Gastroesophageal sphincter (tissue), 4 donors: ENCODE measurements around the gene RIPPLY1. TPM values are rescaled to one million over a fixed set of nuclear protein-coding genes. Genes with fewer than 3 reads are reported as not detected.

Experiments
- ATAC-seq: fragments of 150-250 bp; one replicate; pipeline ENCODE4 v1.9.1; 2016; ENCODE audit warnings: mild to moderate bottlenecking, moderate library complexity
- H3K27ac ChIP-seq, 4 donors: fragments of 200-600 bp; sonication (generic) in 3 of 4; 1 replicate in 3 of 4; 2 replicates in 1 of 4; pipeline ENCODE4 v1.5.1; 2016 to 2019
- H3K27me3 ChIP-seq: fragments of 200-600 bp; sonication (generic); one replicate; pipeline ENCODE4 v1.5.1; 2019
- H3K36me3 ChIP-seq, 2 donors: fragments of 200-600 bp; sonication (generic); one replicate each; pipeline ENCODE4 v1.5.1; 2019; ENCODE audit warnings: control low read depth in 1 of 2
- H3K4me1 ChIP-seq, 3 donors: fragments of 200-600 bp; sonication (generic); 1 replicate in 2 of 3; 2 replicates in 1 of 3; pipeline ENCODE4 v1.5.1; 2016 to 2019; ENCODE audit warnings: control low read depth in 2 of 3
- H3K4me3 ChIP-seq, 2 donors: fragments of 200-600 bp; sonication (generic); one replicate each; pipeline ENCODE4 v1.5.1; 2019; ENCODE audit warnings: mild to moderate bottlenecking in 1 of 2, moderate library complexity in 1 of 2
- H3K9me3 ChIP-seq, 3 donors: fragments of 200-600 bp; sonication (generic); one replicate each; pipeline ENCODE4 v1.5.1; 2017 to 2019; ENCODE audit warnings: control low read depth in 2 of 3
- EP300 ChIP-seq: sonication (generic); formaldehyde crosslinking; IDR thresholded peaks from one replicate; pipeline ENCODE4 v1.6.1; 2017; ENCODE audit warnings: antibody characterized with exemption, mild to moderate bottlenecking
- POLR2A ChIP-seq, 2 donors: fragments of 450-650 bp; IDR thresholded peaks; one replicate each; pipeline ENCODE4 v1.6.1; 2017; ENCODE audit warnings: antibody characterized with exemption in 2 of 2, mild to moderate bottlenecking in 2 of 2, moderate library complexity in 1 of 2
- POLR2AphosphoS5 ChIP-seq: sonication (generic); formaldehyde crosslinking; IDR thresholded peaks from one replicate; pipeline ENCODE4 v1.6.1; 2017; ENCODE audit warnings: antibody characterized with exemption
- WGBS, 2 donors: methylation state at CpG; one replicate each; pipeline ENCODE4 v1.1.5; 2018; ENCODE audit warnings: low coverage in 1 of 2; 5-methylcytosine and 5-hydroxymethylcytosine counted together
- total RNA-seq, 4 donors: library from RNA; depleted of rRNA; stranded (reverse); fragments of >200 nt; gene quantifications; one replicate each; pipeline ENCODE4 v1.1.0, GENCODE V29; 2016
- TF ChIP-seq, protein P1 (sequence below), 4 experiments: fragments of 200-600 bp in 2 of 4; fragments of 450-650 bp in 2 of 4; sonication (generic) in 1 of 4; IDR thresholded peaks; one replicate each; pipeline ENCODE4 v1.5.1; 2017 to 2019; ENCODE audit warnings: antibody characterized with exemption in 4 of 4, mild to moderate bottlenecking in 2 of 4, moderate library complexity in 2 of 4

Gene RIPPLY1
- total RNA-seq, result not detected

DNA sequence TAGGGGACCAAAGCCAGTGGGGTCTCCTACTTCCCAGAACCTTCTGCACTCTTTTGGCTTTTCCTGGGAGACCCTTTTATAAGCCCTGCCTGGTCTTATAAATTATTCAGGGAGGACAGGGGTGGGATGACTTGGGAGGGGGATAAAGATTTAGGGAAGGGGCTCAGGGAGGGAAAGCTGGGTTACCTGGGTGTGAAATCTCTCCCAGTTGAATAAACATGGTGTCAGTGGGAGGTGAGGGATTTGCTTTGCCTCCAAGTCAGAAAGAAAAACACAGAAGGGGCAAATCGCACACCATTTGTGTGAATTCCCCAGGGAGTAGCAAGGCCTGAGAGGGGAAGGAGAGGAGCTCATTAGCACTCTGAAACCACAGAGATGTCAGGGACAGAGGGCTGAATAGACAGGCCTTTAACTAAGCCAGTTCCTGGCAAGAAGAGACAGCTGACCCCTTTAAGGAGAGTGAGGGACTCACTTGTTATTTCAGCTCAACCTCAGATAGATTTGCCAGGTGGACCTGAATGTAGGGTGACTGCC, at the start of gene RIPPLY1:
Gene RIPPLY1, minus strand, starts transcription at position 51 of the 534 bp plus-strand sequence. CDS start 54 bp downstream, outside the sequence.
- no peak for ATAC-seq
- Histone ChIP-seq H3K36me3 (no peaks in the 10 kb centered on the region), H3K9me3 (no peaks in the 10 kb centered on the region), H3K4me1 (peaks cover 0 to 29% (median 0%) of the 10 kb centered on the region in 3 donors), H3K27me3 (no peaks in the 10 kb centered on the region), H3K27ac (peak within 1 kb of the TSS in 2 of 4 donors; percentile 24 to 30), H3K4me3 (no peak within 1 kb of the TSS)
- no peak for TF ChIP-seq EP300
- no peak for TF ChIP-seq POLR2AphosphoS5
- TF ChIP-seq POLR2A (IDR thresholded peaks at IDR 0.05), result no peak
- TF ChIP-seq, protein P1, sequence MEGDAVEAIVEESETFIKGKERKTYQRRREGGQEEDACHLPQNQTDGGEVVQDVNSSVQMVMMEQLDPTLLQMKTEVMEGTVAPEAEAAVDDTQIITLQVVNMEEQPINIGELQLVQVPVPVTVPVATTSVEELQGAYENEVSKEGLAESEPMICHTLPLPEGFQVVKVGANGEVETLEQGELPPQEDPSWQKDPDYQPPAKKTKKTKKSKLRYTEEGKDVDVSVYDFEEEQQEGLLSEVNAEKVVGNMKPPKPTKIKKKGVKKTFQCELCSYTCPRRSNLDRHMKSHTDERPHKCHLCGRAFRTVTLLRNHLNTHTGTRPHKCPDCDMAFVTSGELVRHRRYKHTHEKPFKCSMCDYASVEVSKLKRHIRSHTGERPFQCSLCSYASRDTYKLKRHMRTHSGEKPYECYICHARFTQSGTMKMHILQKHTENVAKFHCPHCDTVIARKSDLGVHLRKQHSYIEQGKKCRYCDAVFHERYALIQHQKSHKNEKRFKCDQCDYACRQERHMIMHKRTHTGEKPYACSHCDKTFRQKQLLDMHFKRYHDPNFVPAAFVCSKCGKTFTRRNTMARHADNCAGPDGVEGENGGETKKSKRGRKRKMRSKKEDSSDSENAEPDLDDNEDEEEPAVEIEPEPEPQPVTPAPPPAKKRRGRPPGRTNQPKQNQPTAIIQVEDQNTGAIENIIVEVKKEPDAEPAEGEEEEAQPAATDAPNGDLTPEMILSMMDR (IDR thresholded peaks at IDR 0.05), result no peak
- 100% methylated on average over 1 of the region's 1 CpG; no CpG with 5 or more reads in 1 of the 2 donors for WGBS, 2 donors

DNA sequence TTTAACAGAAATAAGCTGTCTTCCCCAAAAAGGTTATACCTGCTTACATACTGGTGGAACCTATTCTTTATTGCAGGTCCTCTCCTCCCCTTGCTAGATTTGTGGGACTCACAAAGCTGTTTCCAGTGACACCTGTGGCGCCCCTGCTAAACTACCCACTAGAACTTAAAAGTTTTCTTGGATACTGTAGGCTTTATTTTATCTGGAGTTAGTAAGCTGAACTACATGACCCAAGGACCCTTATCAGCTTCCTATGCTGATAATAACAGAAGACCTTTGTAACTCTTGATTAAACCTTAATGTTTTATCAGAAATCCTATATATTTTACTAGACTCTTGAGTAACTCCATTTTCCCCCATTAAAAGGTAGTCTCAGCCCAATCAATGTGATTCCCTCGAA, 49.4 kb upstream of the RIPPLY1 start:
- no peak for ATAC-seq
- Histone ChIP-seq H3K4me3 (no peak overlapping the region), H3K27me3 (no peaks in the 10 kb centered on the region), H3K36me3 (peaks cover 0 to 29% of the 10 kb centered on the region in 2 donors), H3K27ac (no peak overlapping the region), H3K9me3 (no peaks in the 10 kb centered on the region), H3K4me1 (no peaks in the 10 kb centered on the region)
- TF ChIP-seq POLR2AphosphoS5 (no peak), EP300 (no peak)
- WGBS, 2 donors, result 83 to 100% methylated on average over 2 of the region's 2 CpGs

- Histone ChIP-seq H3K4me3 (no peak overlapping the region), H3K36me3 (peaks cover 0 to 28% of the 10 kb centered on the region in 2 donors), H3K9me3 (no peaks in the 10 kb centered on the region), H3K27me3 (no peaks in the 10 kb centered on the region), H3K4me1 (no peaks in the 10 kb centered on the region), H3K27ac (no peak overlapping the region)
- no peak for ATAC-seq
- TF ChIP-seq EP300, result no peak
- no peak for TF ChIP-seq POLR2AphosphoS5
- WGBS, 2 donors, result 20 to 72% methylated on average over 1 to 3 of the region's 3 CpGs
Measured at GRCh38 chrX:106952089-106952488, 48.9 kb upstream of the RIPPLY1 start.

DNA sequence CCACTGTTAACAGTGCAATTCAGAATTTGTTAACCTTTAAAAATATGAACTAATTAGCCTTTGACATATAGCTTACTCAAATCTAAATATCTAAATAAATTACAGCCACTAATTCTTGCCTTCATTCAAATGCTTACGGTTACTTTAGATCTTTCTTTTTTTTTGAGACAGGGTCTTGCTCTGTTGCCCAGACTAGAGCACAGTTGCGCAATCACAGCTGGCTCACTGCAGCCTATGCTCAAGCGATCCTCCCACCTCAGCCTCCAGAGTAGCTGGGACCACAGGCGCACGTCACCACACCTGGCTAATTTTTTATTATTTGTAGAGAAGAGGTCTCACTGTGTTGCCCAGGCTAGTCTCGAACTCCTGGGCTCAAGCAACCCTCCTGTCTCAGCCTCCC, 48.1 kb upstream of the RIPPLY1 start:
- Histone ChIP-seq H3K4me3 (no peak overlapping the region), H3K36me3 (peaks cover 0 to 28% of the 10 kb centered on the region in 2 donors), H3K27ac (no peak overlapping the region), H3K4me1 (no peaks in the 10 kb centered on the region), H3K9me3 (no peaks in the 10 kb centered on the region), H3K27me3 (no peaks in the 10 kb centered on the region)
- TF ChIP-seq, protein P1 (IDR thresholded peaks at IDR 0.05), result no peak
- TF ChIP-seq POLR2AphosphoS5 (no peak), EP300 (no peak), POLR2A (IDR thresholded peaks at IDR 0.05) (no peak)
- WGBS, 2 donors, result 75 to 80% methylated on average over 1 to 2 of the region's 6 CpGs
- ATAC-seq, result no peak

DNA sequence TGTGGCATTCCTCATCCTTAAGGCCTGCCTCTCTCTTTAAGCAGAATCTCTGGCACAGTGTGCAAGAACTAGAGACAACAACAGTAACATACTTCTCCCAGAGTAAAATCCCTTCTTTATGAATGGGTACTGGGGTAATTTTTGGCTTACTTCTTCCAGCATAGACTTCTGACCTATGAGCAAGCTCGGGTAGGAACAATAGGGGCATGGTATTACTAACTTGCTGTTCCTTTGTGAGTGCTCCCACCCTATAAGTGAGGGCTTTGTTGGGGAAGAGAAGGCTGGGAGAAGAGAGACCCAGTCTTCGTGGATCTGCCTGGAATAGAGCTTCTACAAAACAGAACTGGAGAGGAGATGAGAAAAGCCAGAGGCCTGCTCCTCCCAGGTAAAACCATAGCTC, 47.2 kb upstream of the RIPPLY1 start:
- H3K27me3 ChIP-seq, result no peaks in the 10 kb centered on the region
- H3K36me3 ChIP-seq, result peaks cover 0 to 21% of the 10 kb centered on the region in 2 donors
- TF ChIP-seq, protein P1 (IDR thresholded peaks at IDR 0.05), result no peak
- no peak overlapping the region for H3K27ac ChIP-seq
- H3K9me3 ChIP-seq, result no peaks in the 10 kb centered on the region
- no peaks in the 10 kb centered on the region for H3K4me1 ChIP-seq
- H3K4me3 ChIP-seq, result no peak overlapping the region
- WGBS, 2 donors, result 17% methylated on average over 1 of the region's 2 CpGs; no CpG with 5 or more reads in 1 of the 2 donors
- no peak for ATAC-seq

DNA sequence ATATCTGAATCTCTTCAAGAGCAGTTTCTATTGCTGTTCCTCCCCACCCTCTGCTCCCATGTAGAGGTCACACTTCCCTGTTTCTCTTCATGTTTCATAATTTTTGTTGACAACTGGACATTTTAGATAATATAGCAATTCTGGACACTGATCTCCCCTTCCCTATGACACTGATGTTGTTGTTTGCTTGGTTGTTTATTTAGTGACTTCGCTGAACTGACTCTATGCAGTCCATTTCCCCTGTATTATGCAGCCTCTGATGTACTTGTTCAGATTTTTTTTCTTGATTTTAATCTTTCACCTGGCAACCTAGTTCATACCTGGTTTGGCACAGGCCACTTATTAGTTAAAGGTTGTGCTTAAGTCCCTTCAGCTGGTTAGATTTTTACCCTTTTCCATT, 46.2 kb upstream of the RIPPLY1 start:
- Histone ChIP-seq H3K27ac (no peak overlapping the region), H3K27me3 (no peaks in the 10 kb centered on the region), H3K9me3 (no peaks in the 10 kb centered on the region), H3K4me3 (no peak overlapping the region), H3K4me1 (no peaks in the 10 kb centered on the region), H3K36me3 (peaks cover 0 to 12% of the 10 kb centered on the region in 2 donors)
- no peak for ATAC-seq
- 40 to 100% methylated on average over 1 of the region's 1 CpG for WGBS, 2 donors
- TF ChIP-seq, protein P1 (IDR thresholded peaks at IDR 0.05), result no peak
- no peak for TF ChIP-seq EP300
- TF ChIP-seq POLR2A (IDR thresholded peaks at IDR 0.05), result no peak
- no peak for TF ChIP-seq POLR2AphosphoS5
